Osteocyte (in vitro differentiated cells): ENCODE measurements around the gene UBE2G2. TPM values are rescaled to one million over a fixed set of nuclear protein-coding genes. Genes with fewer than 3 reads are reported as not detected.

ENCODE experiments used
- DNase-seq: peaks from one replicate; pipeline ENCODE4 v3.0.0; 2021; ENCODE audit warnings: mixed read lengths; ENCODE audit not compliant: unreplicated experiment; ENCODE audit errors: extremely low spot score
- H3K27ac Mint-ChIP-seq: one replicate; pipeline ENCODE4 v1.8.0; 2021; ENCODE audit warnings: mild to moderate bottlenecking, mixed read lengths; ENCODE audit not compliant: unreplicated experiment
- H3K27me3 Mint-ChIP-seq: one replicate; pipeline ENCODE4 v1.8.0; 2021; ENCODE audit warnings: mixed read lengths; ENCODE audit not compliant: unreplicated experiment
- H3K36me3 Mint-ChIP-seq: one replicate; pipeline ENCODE4 v1.8.0; 2021; ENCODE audit warnings: mixed read lengths; ENCODE audit not compliant: unreplicated experiment
- H3K4me1 Mint-ChIP-seq: one replicate; pipeline ENCODE4 v1.8.0; 2021; ENCODE audit warnings: mixed read lengths; ENCODE audit not compliant: unreplicated experiment
- H3K4me3 Mint-ChIP-seq: one replicate; pipeline ENCODE4 v1.8.0; 2021; ENCODE audit warnings: mild to moderate bottlenecking, moderate library complexity, mixed read lengths; ENCODE audit not compliant: unreplicated experiment
- H3K9me3 Mint-ChIP-seq: one replicate; pipeline ENCODE4 v1.8.0; 2021; ENCODE audit warnings: mixed read lengths; ENCODE audit not compliant: unreplicated experiment
- total RNA-seq: library from RNA; stranded (reverse); gene quantifications from 2 replicates; pipeline ENCODE4 v1.2.1, GENCODE V29; 2021
- TF ChIP-seq, protein P1 (sequence below): fragments of 200-600 bp; sonication (generic); IDR thresholded peaks from 2 replicates; pipeline ENCODE4 v1.5.0; 2021; ENCODE audit warnings: antibody characterized with exemption, mild to moderate bottlenecking, moderate library complexity

UBE2G2 gene
- total RNA-seq, 1 donor from 2014 or later, result 78.7 TPM

DNA sequence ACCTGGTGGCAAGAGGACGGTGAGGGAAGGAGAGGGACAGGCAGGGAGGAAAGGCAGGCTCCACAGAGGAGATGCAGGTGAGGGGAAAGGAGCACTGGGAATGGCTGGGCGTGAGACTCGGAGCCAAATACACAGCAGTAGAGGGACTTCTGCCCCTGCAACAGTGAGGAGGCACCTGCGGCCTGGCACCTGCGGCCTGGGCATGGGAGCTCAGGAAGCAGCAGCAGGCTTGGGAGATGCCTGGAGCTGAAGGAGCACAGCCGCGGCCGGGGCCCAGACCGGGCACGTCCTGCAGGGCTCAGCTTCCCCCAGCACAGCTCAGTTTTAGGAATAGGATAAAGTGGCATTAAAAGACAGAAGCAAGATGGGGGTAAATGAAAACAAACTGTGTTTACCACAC is 69.4 kb downstream of the UBE2G2 start:
- no peak overlapping the region for H3K4me3 Mint-ChIP-seq
- no peaks in the 10 kb centered on the region for H3K9me3 Mint-ChIP-seq
- H3K36me3 Mint-ChIP-seq, result no peaks in the 10 kb centered on the region
- TF ChIP-seq, protein P1, sequence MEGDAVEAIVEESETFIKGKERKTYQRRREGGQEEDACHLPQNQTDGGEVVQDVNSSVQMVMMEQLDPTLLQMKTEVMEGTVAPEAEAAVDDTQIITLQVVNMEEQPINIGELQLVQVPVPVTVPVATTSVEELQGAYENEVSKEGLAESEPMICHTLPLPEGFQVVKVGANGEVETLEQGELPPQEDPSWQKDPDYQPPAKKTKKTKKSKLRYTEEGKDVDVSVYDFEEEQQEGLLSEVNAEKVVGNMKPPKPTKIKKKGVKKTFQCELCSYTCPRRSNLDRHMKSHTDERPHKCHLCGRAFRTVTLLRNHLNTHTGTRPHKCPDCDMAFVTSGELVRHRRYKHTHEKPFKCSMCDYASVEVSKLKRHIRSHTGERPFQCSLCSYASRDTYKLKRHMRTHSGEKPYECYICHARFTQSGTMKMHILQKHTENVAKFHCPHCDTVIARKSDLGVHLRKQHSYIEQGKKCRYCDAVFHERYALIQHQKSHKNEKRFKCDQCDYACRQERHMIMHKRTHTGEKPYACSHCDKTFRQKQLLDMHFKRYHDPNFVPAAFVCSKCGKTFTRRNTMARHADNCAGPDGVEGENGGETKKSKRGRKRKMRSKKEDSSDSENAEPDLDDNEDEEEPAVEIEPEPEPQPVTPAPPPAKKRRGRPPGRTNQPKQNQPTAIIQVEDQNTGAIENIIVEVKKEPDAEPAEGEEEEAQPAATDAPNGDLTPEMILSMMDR, result no peak
- H3K27ac Mint-ChIP-seq, result no peak overlapping the region
- peak; percentile 80 for DNase-seq
- H3K4me1 Mint-ChIP-seq, result peaks cover 31% of the 10 kb centered on the region
- H3K27me3 Mint-ChIP-seq, result peaks cover 34% of the 10 kb centered on the region

DNA sequence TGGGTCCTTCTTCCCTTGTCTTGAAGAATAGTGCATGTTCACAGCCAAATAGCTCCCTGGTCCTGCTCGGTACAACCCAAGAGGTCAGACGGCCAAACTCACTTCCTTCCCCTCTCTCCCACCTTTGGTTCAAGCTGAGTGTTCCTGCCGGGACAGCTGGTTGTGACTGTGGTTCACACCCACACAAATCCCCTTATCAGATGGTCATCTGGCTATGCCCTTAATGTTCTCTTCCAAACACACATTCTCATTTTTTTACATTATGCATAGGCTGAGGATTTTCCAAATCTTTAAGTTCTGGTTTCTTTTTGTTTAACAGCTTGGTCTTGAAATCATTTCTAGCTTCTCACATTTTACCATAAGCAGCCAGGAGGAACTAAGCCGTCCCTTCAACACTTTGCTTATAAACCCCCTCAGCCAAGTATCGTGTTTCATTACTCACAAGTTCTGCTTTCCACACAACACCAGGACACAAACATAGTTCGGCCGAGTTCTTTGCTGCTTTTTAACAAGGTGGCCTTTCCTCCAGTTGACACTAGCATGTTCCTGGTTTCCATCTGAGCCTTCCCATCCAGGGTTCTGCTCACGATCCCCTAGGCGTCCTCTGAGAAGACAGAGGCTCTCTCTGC is 70.6 kb downstream of the UBE2G2 start:
- TF ChIP-seq, protein P1, result no peak
- no peak for DNase-seq
- H3K9me3 Mint-ChIP-seq, result no peaks in the 10 kb centered on the region
- H3K36me3 Mint-ChIP-seq, result no peaks in the 10 kb centered on the region
- peaks cover 40% of the 10 kb centered on the region for H3K27me3 Mint-ChIP-seq
- no peak overlapping the region for H3K27ac Mint-ChIP-seq
- no peak overlapping the region for H3K4me3 Mint-ChIP-seq
- H3K4me1 Mint-ChIP-seq, result peaks cover 20% of the 10 kb centered on the region

DNA sequence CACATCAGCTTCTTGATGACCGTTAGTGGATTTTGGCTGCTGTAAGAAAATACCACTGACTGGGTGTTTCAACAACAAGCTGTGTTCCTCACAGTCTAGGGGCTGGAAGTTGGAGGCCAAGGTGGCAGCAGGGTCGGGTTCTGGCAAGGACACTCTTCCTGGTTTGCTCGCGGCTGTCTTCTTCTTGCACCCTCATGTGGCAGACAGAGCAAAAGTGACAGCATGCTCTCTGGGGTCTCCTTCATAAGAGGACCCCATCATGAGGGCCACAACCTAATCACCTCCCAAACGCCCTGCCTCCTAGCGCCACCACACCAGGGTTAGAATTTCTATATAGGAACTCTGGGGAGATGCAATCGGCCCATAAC is 71.6 kb downstream of the UBE2G2 start:
- no peaks in the 10 kb centered on the region for H3K36me3 Mint-ChIP-seq
- H3K4me3 Mint-ChIP-seq, result no peak overlapping the region
- H3K27me3 Mint-ChIP-seq, result peaks cover 48% of the 10 kb centered on the region
- peak; percentile 57 for DNase-seq
- H3K27ac Mint-ChIP-seq, result no peak overlapping the region
- H3K4me1 Mint-ChIP-seq, result peaks cover 11% of the 10 kb centered on the region
- H3K9me3 Mint-ChIP-seq, result no peaks in the 10 kb centered on the region
- TF ChIP-seq, protein P1, result no peak

DNA sequence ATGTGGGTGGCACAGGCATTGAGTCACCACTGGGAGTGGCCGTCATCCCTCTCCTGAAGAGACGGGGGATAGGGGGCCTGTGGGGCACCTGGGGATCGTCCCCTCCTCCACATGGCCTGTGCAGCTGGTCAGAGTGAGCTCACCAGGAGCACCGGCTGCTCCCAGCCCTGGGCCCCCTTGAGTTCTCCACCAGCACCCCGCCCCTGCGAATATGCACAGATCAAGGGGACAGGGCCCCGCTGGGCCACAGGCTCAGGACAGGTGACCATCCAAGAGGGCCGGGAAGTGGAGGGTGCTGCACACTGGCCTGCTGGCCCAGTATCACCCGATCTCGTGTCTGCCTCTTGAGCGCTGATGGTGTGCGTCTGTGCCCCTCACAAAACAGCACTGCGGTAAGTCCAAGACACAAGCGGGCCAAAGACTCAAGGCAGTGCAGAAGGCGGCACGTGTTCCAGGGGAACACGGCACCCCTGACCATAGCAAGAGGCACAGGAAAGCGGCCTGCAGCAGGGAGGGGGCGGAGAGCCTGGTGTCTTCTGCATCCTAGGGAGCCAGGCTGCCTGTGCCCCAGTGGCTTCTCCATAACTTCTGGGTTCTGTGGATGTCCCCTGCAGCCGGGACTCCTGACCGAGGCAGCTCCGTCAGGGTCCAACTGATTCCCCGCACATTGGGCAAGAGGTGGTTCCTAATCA is 72.1 kb downstream of the UBE2G2 start:
- peaks cover 52% of the 10 kb centered on the region for H3K27me3 Mint-ChIP-seq
- H3K36me3 Mint-ChIP-seq, result no peaks in the 10 kb centered on the region
- peak; percentile 80 for DNase-seq
- H3K9me3 Mint-ChIP-seq, result no peaks in the 10 kb centered on the region
- H3K27ac Mint-ChIP-seq, result no peak overlapping the region
- TF ChIP-seq, protein P1, result no peak
- H3K4me1 Mint-ChIP-seq, result peaks cover 9% of the 10 kb centered on the region
- H3K4me3 Mint-ChIP-seq, result no peak overlapping the region

DNA sequence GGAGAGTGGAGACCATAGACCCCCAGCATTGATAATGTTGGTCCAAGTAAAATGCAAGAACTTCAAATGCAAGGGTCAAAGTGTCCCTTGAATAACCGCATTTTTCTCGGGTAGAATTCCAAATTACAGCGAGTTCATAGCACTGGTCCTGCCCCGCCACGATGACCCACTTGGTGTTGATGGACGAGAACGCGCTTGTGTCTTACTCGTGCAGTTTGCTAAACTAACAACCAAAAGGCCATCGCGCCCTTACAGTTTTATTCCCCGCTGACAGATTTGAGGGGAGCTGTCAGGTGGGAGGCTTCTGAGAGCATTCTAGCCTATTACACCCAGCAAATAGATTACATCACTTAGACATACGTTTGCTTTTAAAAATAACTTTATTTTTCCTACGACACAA is 72.9 kb downstream of the UBE2G2 start:
- peaks cover 57% of the 10 kb centered on the region for H3K27me3 Mint-ChIP-seq
- TF ChIP-seq, protein P1, result no peak
- H3K4me3 Mint-ChIP-seq, result no peak overlapping the region
- H3K4me1 Mint-ChIP-seq, result peaks cover 4% of the 10 kb centered on the region
- H3K9me3 Mint-ChIP-seq, result no peaks in the 10 kb centered on the region
- no peaks in the 10 kb centered on the region for H3K36me3 Mint-ChIP-seq
- H3K27ac Mint-ChIP-seq, result no peak overlapping the region
- DNase-seq, result peak; percentile 23
